ENCODE data around the gene PHB1.

Gene PHB1

GRCh38 chr17:49414622-49415350, at the start of gene PHB1:
TSS of gene PHB1 (minus strand) at chr17:49414882. CDS start at chr17:49413264, 1,618 bp downstream.
- peak; percentile 92 to 94 (median 93) for DNase-seq (ENCODE audit: low read depth in 2 of 3, low spot score in 1 of 3)

- no peak for DNase-seq (ENCODE audit: low read depth in 2 of 3, low spot score in 1 of 3)
Measured at GRCh38 chr17:49464049-49464448, 49.4 kb upstream of the PHB1 start.

GRCh38 chr17:49461580-49461979, 46.9 kb upstream of the PHB1 start:
- no peak for DNase-seq (ENCODE audit: low read depth in 2 of 3, low spot score in 1 of 3)

GRCh38 chr17:49460401-49460800, 45.7 kb upstream of the PHB1 start:
- DNase-seq (ENCODE audit: low read depth in 2 of 3, low spot score in 1 of 3) = no peak

GRCh38 chr17:49459401-49459984, 44.8 kb upstream of the PHB1 start:
- no peak for DNase-seq (ENCODE audit: low read depth in 2 of 3, low spot score in 1 of 3)

- DNase-seq (ENCODE audit: low read depth in 2 of 3, low spot score in 1 of 3) = no peak
Measured at GRCh38 chr17:49457564-49458535, 43.2 kb upstream of the PHB1 start.

GRCh38 chr17:49456183-49456965, 41.7 kb upstream of the PHB1 start:
- DNase-seq (ENCODE audit: low read depth in 2 of 3, low spot score in 1 of 3) = no peak

GRCh38 chr17:49455272-49455861, 40.7 kb upstream of the PHB1 start:
- no peak for DNase-seq (ENCODE audit: low read depth in 2 of 3, low spot score in 1 of 3)

- DNase-seq (ENCODE audit: low read depth in 2 of 3, low spot score in 1 of 3) = no peak
Measured at GRCh38 chr17:49454050-49454449, 39.4 kb upstream of the PHB1 start.

- DNase-seq (ENCODE audit: low read depth in 2 of 3, low spot score in 1 of 3) = no peak
Measured at GRCh38 chr17:49452661-49453060, 38.0 kb upstream of the PHB1 start.

- DNase-seq (ENCODE audit: low read depth in 2 of 3, low spot score in 1 of 3) = no peak
Measured at GRCh38 chr17:49452201-49452600, 37.5 kb upstream of the PHB1 start.

GRCh38 chr17:49450735-49451134, 36.1 kb upstream of the PHB1 start:
- no peak for DNase-seq (ENCODE audit: low read depth in 2 of 3, low spot score in 1 of 3)

GRCh38 chr17:49450181-49450580, 35.5 kb upstream of the PHB1 start:
- no peak for DNase-seq (ENCODE audit: low read depth in 2 of 3, low spot score in 1 of 3)

GRCh38 chr17:49447628-49448302, 33.1 kb upstream of the PHB1 start:
- no peak for DNase-seq (ENCODE audit: low read depth in 2 of 3, low spot score in 1 of 3)

- no peak for DNase-seq (ENCODE audit: low read depth in 2 of 3, low spot score in 1 of 3)
Measured at GRCh38 chr17:49445591-49445990, 30.9 kb upstream of the PHB1 start.

GRCh38 chr17:49444384-49444783, 29.7 kb upstream of the PHB1 start:
- DNase-seq (ENCODE audit: low read depth in 2 of 3, low spot score in 1 of 3) = no peak

GRCh38 chr17:49443862-49444261, 29.2 kb upstream of the PHB1 start:
- DNase-seq (ENCODE audit: low read depth in 2 of 3, low spot score in 1 of 3) = no peak

GRCh38 chr17:49442041-49442440, 27.4 kb upstream of the PHB1 start:
- no peak for DNase-seq (ENCODE audit: low read depth in 2 of 3, low spot score in 1 of 3)

GRCh38 chr17:49441578-49441977, 26.9 kb upstream of the PHB1 start:
- DNase-seq (ENCODE audit: low read depth in 2 of 3, low spot score in 1 of 3) = no peak

- DNase-seq (ENCODE audit: low read depth in 2 of 3, low spot score in 1 of 3) = no peak
Measured at GRCh38 chr17:49440581-49440980, 25.9 kb upstream of the PHB1 start.

All from stimulated activated CD4-positive, alpha-beta T cell treated with anti-CD3 and anti-CD28 coated beads, Interleukin-12 subunit alpha, Interleukin-12 subunit beta, amount 100 ng/mL, for 48 hours (primary cell).